ENCODE measurements around the gene RALB.

The RALB gene

DNA sequence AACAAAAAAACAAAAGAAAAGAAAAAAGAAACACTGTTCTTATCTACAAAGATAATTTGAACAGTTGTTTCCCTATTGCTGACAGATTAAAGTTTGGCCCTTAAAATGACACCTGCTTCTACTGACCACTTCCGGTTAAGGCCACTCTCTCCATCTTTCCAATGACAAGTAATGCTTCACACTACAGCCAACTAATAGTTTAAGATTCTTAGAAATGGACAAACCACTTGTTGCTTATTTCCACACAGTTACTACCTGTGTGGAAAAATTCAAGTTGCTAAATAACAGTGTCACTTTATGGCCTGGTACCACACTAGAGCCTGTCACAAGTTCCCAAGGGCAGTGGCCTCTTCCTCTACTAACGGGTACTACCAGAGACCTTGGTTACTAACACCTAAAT, 31.9 kb upstream of the RALB start:
- H3K4me3 ChIP-seq (replicated peaks; ENCODE audit: low read depth, low read length): no peak overlapping the region
- no peak for DNase-seq (ENCODE audit: extremely low read depth, low read depth)
- no peak for TF ChIP-seq CTCF (IDR thresholded peaks at IDR 0.05; ENCODE audit: low read depth, low read length, missing control alignments)

- no peak overlapping the region for H3K4me3 ChIP-seq (replicated peaks; ENCODE audit: low read depth, low read length)
- no peak for DNase-seq (ENCODE audit: extremely low read depth, low read depth)
- TF ChIP-seq CTCF (IDR thresholded peaks at IDR 0.05; ENCODE audit: low read depth, low read length, missing control alignments): no peak
Measured at GRCh38 chr2:120221616-120222015, 31.0 kb upstream of the RALB start.

DNA sequence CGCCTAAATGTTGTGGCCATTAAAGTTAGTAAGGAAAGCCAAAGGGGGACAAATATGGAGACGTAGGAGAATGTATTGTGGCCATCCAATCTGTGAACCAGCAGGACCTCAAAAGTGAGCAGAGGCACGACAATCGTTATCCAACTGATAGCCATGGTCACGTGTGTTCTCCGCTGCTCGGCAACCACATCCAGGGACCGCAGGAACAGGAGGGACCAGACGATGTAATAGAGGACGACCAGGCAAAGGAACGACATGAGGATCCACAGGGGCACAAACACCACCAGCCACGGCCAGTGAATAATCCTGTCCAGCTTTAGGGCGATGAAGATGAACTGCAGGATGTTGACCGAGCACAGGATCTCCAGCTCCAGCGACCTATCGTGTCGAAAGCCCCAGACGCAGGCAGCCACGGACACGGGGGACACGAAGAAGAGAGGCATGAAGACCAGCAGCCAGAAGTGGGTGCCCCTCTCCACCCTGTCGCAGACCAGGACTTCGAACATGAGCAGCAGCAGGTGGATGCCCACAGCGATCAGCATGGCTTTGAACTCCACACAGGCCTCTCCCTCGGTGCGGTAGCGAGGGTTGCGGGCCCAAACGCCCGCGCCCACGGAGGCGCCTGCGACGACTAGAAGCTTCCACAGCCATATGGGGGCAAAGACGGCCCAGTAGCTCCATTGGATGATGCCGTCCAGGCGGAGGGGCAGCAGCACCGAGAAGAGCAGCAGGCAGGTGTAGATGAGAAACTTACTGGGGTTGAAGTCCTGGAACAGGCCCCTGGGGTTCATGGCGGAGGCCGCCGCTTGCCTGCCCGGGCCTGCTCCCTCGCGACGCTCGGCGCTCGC, 30.2 kb upstream of the RALB start:
- no peak for DNase-seq (ENCODE audit: extremely low read depth, low read depth)
- peak overlapping the region; percentile 50 for H3K4me3 ChIP-seq (replicated peaks; ENCODE audit: low read depth, low read length)
- no peak for TF ChIP-seq CTCF (IDR thresholded peaks at IDR 0.05; ENCODE audit: low read depth, low read length, missing control alignments)

DNA sequence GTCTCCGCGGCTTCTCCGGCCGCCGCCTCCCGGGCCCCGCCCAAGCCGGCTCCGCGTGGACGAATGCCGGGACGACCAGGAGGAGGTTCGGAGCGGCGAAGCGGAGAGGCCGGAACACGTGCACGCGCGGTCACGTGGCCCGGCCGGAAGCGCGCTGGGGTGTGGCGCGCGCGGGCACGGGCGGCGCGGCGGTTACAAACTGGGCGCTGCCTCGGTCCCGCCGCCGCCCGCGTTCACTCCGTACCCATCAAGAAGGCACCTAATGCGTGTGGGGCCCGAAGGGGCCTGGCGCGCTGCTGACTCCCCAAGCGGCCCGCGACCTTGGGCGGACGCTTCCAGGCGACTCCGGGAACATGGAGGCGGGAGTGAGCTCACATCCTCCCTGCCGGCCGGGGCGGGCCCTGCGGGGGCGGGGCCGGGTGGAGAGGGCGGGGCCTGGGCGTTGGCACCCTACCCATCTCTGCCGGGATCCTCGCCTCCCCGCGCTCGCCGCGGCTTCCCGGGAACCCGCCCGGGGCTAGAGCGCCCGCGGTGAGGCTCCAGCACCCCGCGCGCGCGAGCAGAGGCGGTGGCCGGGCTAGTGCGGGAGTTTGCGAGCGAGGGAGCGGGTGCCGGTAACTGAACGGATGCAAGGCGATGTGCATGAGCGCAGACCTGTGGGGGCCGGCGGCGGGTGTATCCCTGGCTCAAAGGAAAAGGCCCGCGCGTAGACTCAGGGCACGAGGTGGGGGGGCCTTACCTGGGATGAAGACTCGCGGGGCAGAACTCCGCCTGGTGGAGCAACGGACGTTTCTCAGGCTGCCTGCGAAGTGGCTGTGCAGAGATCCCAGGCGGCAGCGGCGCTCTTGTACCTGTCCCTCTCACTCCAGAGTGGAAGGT, 29.4 kb upstream of the RALB start, which contains the start of gene TMEM185B:
Gene TMEM185B, minus strand, starts transcription at position 367 of the 879 bp plus-strand sequence. CDS start 424 bp downstream, outside the sequence.
- DNase-seq (ENCODE audit: extremely low read depth, low read depth): no peak
- H3K4me3 ChIP-seq (replicated peaks; ENCODE audit: low read depth, low read length): peak within 1 kb of the TSS; percentile 50
- TF ChIP-seq CTCF (IDR thresholded peaks at IDR 0.05; ENCODE audit: low read depth, low read length, missing control alignments): peak; percentile 25

DNA sequence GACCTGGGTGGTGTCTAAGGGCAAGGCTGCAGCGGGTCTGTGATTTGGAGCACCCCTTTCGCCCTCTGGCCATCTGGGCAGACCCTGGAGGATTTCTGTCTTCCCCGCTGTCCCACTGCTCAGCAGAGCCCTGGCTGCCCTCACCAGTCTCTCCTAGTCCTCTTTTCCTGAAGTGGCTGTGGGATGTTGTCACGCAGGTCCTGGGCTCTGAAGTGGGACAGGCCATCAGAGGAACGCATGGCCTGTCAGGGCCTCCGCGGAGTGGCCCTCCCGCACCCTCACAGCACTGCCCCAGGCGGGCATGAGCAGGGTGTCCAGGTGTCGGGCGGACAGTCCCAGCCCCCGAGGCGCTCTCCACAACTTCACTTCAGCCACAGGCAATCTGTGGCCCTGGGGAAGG, 28.4 kb upstream of the RALB start:
- TF ChIP-seq CTCF (IDR thresholded peaks at IDR 0.05; ENCODE audit: low read depth, low read length, missing control alignments): no peak
- H3K4me3 ChIP-seq (replicated peaks; ENCODE audit: low read depth, low read length): no peak overlapping the region
- no peak for DNase-seq (ENCODE audit: extremely low read depth, low read depth)

GRCh38 chr2:120224735-120225548, 27.7 kb upstream of the RALB start:
- DNase-seq (ENCODE audit: extremely low read depth, low read depth): no peak
- no peak for TF ChIP-seq CTCF (IDR thresholded peaks at IDR 0.05; ENCODE audit: low read depth, low read length, missing control alignments)
- no peak overlapping the region for H3K4me3 ChIP-seq (replicated peaks; ENCODE audit: low read depth, low read length)

All from HFF-Myc (cell line).